Upper lobe of left lung (tissue), 4 donors: ENCODE measurements around the gene EFNA5.

Experiments
- EP300 ChIP-seq, 4 donors: sonication (generic); formaldehyde crosslinking; IDR thresholded peaks; one replicate each; pipeline ENCODE4 v1.5.1; 2017; ENCODE audit warnings: antibody characterized with exemption in 4 of 4, control low read depth in 2 of 4
- POLR2A ChIP-seq, 4 donors: fragments of 450-650 bp; IDR thresholded peaks; one replicate each; pipeline ENCODE4 v1.5.1; 2016 to 2017; ENCODE audit warnings: antibody characterized with exemption in 4 of 4, mild to moderate bottlenecking in 2 of 4
- POLR2AphosphoS5 ChIP-seq, 2 donors: sonication (generic); formaldehyde crosslinking; IDR thresholded peaks; one replicate each; pipeline ENCODE4 v1.5.1; 2017; ENCODE audit warnings: antibody characterized with exemption in 2 of 2
- TF ChIP-seq, protein P1 (sequence below), 6 experiments: fragments of 450-650 bp in 4 of 6; fragments of 200-600 bp in 2 of 6; sonication (generic) in 2 of 6; IDR thresholded peaks; one replicate each; pipeline ENCODE4 v1.5.1; 2016 to 2019; ENCODE audit warnings: antibody characterized with exemption in 6 of 6

DNA sequence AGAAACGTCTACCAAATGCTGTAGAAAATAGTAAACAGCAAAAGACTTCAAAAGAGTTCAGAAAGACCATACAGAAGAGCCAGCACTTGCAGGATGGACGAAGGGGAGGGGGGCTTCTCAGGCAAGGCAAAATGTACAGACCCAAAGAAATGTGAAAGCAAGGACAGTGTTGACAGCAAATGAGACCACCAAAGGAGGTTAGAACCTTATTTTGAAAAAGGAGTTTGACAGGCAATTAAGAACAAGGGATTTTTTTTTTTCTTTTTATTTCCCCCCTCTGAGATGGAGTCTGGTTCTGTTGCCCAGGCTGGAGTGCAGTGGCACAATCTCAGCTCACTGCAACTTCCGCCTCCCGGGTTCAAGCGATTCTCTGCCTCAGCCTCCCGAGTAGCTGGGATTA lies 223.2 kb downstream of the EFNA5 start:
- TF ChIP-seq POLR2AphosphoS5 (IDR thresholded peaks at IDR 0.05) (no peak), EP300 (IDR thresholded peaks at IDR 0.05) (no peak), POLR2A (IDR thresholded peaks at IDR 0.05) (no peak)
- TF ChIP-seq, protein P1, sequence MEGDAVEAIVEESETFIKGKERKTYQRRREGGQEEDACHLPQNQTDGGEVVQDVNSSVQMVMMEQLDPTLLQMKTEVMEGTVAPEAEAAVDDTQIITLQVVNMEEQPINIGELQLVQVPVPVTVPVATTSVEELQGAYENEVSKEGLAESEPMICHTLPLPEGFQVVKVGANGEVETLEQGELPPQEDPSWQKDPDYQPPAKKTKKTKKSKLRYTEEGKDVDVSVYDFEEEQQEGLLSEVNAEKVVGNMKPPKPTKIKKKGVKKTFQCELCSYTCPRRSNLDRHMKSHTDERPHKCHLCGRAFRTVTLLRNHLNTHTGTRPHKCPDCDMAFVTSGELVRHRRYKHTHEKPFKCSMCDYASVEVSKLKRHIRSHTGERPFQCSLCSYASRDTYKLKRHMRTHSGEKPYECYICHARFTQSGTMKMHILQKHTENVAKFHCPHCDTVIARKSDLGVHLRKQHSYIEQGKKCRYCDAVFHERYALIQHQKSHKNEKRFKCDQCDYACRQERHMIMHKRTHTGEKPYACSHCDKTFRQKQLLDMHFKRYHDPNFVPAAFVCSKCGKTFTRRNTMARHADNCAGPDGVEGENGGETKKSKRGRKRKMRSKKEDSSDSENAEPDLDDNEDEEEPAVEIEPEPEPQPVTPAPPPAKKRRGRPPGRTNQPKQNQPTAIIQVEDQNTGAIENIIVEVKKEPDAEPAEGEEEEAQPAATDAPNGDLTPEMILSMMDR (IDR thresholded peaks at IDR 0.05), result no peak
